ENCODE results near the gene NKD2.

DNA sequence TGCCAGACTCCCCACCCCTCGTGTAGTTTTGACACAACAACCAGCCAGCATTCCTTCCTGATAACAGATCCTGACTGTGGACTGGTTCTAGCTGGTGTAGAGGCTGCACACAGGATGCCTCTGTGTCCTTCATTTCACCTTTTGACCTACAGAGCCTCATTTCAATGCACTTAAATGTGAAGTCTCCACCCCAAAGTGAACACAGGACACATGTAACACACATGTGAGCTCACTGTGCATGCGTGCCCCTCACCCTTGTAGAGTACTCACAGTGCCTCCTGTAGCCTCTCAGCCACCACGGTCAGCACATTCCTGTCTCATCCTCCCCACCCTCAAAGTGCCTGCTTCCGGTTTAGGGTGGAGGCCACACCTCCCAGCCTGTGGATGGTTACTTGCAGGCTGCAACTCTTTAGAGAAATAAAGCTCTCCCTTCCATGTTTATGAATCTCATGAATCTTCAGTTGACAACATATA is 11.6 kb upstream of the NKD2 start:
- TF ChIP-seq EZH2phosphoT487 (IDR thresholded peaks at IDR 0.05; ENCODE audit: borderline replicate concordance, low read depth, low read length) = no peak
- TF ChIP-seq, protein P1, sequence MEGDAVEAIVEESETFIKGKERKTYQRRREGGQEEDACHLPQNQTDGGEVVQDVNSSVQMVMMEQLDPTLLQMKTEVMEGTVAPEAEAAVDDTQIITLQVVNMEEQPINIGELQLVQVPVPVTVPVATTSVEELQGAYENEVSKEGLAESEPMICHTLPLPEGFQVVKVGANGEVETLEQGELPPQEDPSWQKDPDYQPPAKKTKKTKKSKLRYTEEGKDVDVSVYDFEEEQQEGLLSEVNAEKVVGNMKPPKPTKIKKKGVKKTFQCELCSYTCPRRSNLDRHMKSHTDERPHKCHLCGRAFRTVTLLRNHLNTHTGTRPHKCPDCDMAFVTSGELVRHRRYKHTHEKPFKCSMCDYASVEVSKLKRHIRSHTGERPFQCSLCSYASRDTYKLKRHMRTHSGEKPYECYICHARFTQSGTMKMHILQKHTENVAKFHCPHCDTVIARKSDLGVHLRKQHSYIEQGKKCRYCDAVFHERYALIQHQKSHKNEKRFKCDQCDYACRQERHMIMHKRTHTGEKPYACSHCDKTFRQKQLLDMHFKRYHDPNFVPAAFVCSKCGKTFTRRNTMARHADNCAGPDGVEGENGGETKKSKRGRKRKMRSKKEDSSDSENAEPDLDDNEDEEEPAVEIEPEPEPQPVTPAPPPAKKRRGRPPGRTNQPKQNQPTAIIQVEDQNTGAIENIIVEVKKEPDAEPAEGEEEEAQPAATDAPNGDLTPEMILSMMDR (conservative IDR thresholded peaks at IDR 0.05; ENCODE audit: low read length) = no peak

Data from OCI-LY7 (cell line).